DMS79 treated with DMSO at 0.1 percent for 48 hours (cell line): ENCODE measurements around the gene VWA3B.

ENCODE experiments used
- DNase-seq: peaks from one replicate; lab custom pipeline; 2025; lab: John Stamatoyannopoulos, UW

VWA3B gene

DNA sequence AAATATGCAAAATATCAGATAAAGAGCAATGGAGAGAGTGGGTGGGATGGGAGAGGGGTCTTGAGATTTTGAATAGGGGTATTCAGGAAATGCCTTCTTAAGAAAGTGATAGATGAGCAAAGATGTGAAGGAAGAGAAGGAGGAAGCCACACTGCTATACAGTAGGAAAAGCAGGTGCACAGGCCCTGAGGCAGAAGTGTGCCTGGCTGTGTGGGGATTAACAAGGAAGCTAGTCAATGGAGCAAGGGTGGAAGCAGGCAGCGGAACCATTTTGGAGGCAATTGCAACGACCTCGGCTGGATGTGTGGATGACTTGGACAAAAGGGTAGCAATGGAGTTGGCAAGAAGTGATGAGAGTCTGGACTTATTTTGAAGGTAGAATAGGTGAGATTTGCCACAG, 248.3 kb downstream of the VWA3B start:
- DNase-seq = peak; percentile 66

DNA sequence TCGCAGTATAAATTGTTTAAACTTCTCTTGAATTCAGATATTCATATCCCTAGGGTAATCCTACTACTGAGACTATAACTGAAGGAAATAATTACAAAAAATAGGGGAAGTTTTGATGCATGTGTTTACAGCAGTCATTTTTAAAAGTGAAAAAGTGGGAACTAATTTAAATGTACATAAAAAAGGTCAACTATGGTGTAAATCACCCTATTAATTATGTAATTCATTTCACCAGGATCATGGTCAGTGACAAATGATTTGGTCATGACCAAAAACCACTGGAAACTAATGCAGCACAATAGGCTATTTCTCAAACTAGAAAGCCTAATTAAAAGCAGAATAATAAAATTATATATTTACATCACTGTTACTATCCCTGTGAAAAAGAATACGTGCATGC, 254.3 kb downstream of the VWA3B start:
- no peak for DNase-seq

GRCh38 chr2:98343285-98343684, 256.3 kb downstream of the VWA3B start:
- DNase-seq = no peak

- peak; percentile 3 for DNase-seq
Measured at GRCh38 chr2:98346311-98347236, 259.6 kb downstream of the VWA3B start, which contains the start of gene CNGA3. TSS of gene CNGA3 (plus strand) at chr2:98346456. CDS start at chr2:98369976, 23,520 bp downstream.

GRCh38 chr2:98347298-98348065, 260.5 kb downstream of the VWA3B start:
- DNase-seq = no peak

- DNase-seq = peak; percentile 19
Measured at GRCh38 chr2:98348066-98348561, 261.1 kb downstream of the VWA3B start.

- DNase-seq = no peak
Measured at GRCh38 chr2:98350411-98350810, 263.4 kb downstream of the VWA3B start.

- DNase-seq = no peak
Measured at GRCh38 chr2:98355881-98356280, 268.9 kb downstream of the VWA3B start.

DNA sequence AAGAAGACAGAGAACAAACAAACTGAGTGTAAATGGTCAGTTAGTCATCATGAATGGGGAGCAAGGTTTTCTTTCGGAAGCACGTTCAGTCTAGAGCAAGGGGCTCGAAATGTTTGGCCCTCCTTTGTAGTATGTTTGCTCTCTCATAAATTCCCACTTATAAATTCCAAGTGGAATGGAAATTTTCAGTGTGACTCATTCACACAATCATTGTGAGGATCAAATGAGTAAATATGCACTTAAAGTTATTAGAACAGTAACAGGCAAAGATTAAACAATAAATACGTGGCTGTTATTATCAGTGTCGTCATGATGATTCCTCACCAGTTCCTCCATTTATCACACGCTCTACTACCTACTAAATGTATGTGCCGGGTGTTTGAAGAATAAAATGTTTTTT, 269.8 kb downstream of the VWA3B start:
- no peak for DNase-seq

GRCh38 chr2:98357849-98358248, 270.9 kb downstream of the VWA3B start:
- DNase-seq = no peak

GRCh38 chr2:98359986-98360385, 273.0 kb downstream of the VWA3B start:
- no peak for DNase-seq
